Measurements from ENCODE around the gene ETHE1.
"Not testable (repeated sequence)": the region's sequence is repeated elsewhere in the genome, so short reads cannot be mapped to it uniquely, and the experiment has no call there.

The ETHE1 gene

GRCh38 chr19:43523696-43524095, 3.3 kb downstream of the ETHE1 start:
- not testable (repeated sequence) for DNase-seq

- DNase-seq = no peak
Measured at GRCh38 chr19:43522929-43523328, 4.1 kb downstream of the ETHE1 start.

- DNase-seq = peak; percentile 48
Measured at GRCh38 chr19:43519436-43520088, 7.4 kb downstream of the ETHE1 start.

- DNase-seq = no peak
Measured at GRCh38 chr19:43518051-43518450, 8.9 kb downstream of the ETHE1 start.

GRCh38 chr19:43512399-43512798, 14.6 kb downstream of the ETHE1 start:
- DNase-seq = not testable (repeated sequence)

- no peak for DNase-seq
Measured at GRCh38 chr19:43511324-43511723, 15.7 kb downstream of the ETHE1 start.

- DNase-seq = no peak
Measured at GRCh38 chr19:43510713-43511112, 16.3 kb downstream of the ETHE1 start.

GRCh38 chr19:43507880-43508279, 19.1 kb downstream of the ETHE1 start:
- DNase-seq = no peak

- DNase-seq = no peak
Measured at GRCh38 chr19:43506629-43507028, 20.4 kb downstream of the ETHE1 start.

- DNase-seq = no peak
Measured at GRCh38 chr19:43505941-43506340, 21.1 kb downstream of the ETHE1 start.

- no peak for DNase-seq
Measured at GRCh38 chr19:43505186-43505456, 21.9 kb downstream of the ETHE1 start.

GRCh38 chr19:43504426-43505185, 22.4 kb downstream of the ETHE1 start, which contains the start of gene PHLDB3:
Gene PHLDB3, minus strand, starts transcription at chr19:43504746. Its CDS starts 628 bp downstream, at chr19:43504118.
- DNase-seq = peak; percentile 7

GRCh38 chr19:43503501-43504425, 23.2 kb downstream of the ETHE1 start:
- peak; percentile 53 for DNase-seq

GRCh38 chr19:43502419-43502976, 24.5 kb downstream of the ETHE1 start:
- DNase-seq = no peak

GRCh38 chr19:43501661-43502418, 25.2 kb downstream of the ETHE1 start:
- DNase-seq = no peak

- no peak for DNase-seq
Measured at GRCh38 chr19:43499042-43499441, 28.0 kb downstream of the ETHE1 start.

GRCh38 chr19:43498233-43498842, 28.7 kb downstream of the ETHE1 start:
- no peak for DNase-seq

- DNase-seq = no peak
Measured at GRCh38 chr19:43496960-43497359, 30.0 kb downstream of the ETHE1 start.

GRCh38 chr19:43495082-43495481, 31.9 kb downstream of the ETHE1 start:
- DNase-seq = no peak

- DNase-seq = no peak
Measured at GRCh38 chr19:43490759-43491158, 36.2 kb downstream of the ETHE1 start.

GRCh38 chr19:43489979-43490599, 36.9 kb downstream of the ETHE1 start:
- DNase-seq = no peak

GRCh38 chr19:43489310-43489709, 37.7 kb downstream of the ETHE1 start:
- DNase-seq = no peak
